GM19438 (cell line): ENCODE data around the gene CLDN22.
A peak's percentile ranks its signal among the peaks of the same experiment; 100 is the strongest.

ENCODE experiments used
- ATAC-seq: cut with Tn5 transposase; IDR thresholded peaks from one replicate; pipeline ENCODE4 v1.9.1; 2021; ENCODE audit warnings: low read depth; ENCODE audit not compliant: unreplicated experiment

The CLDN22 gene

GRCh38 chr4:183323295-183323694, 3.2 kb upstream of the CLDN22 start:
- ATAC-seq: no peak

GRCh38 chr4:183322326-183322725, 2.2 kb upstream of the CLDN22 start, which contains the start of gene CLDN24:
Gene CLDN24 (minus strand): TSS chr4:183322426. CDS start chr4:183322426, 0 bp downstream.
- ATAC-seq: no peak

- ATAC-seq: no peak
Observed at GRCh38 chr4:183321516-183321915, 1.4 kb upstream of the CLDN22 start.

GRCh38 chr4:183321079-183321478, 1.0 kb upstream of the CLDN22 start:
- no peak for ATAC-seq

- ATAC-seq: no peak
Observed at GRCh38 chr4:183318656-183319055, 1.4 kb downstream of the CLDN22 start.

GRCh38 chr4:183314806-183315205, 5.3 kb downstream of the CLDN22 start:
- ATAC-seq: no peak

GRCh38 chr4:183314336-183314735, 5.7 kb downstream of the CLDN22 start:
- ATAC-seq: no peak

- ATAC-seq: no peak
Observed at GRCh38 chr4:183312841-183313240, 7.2 kb downstream of the CLDN22 start.

- no peak for ATAC-seq
Observed at GRCh38 chr4:183306811-183307210, 13.3 kb downstream of the CLDN22 start.

- peak; percentile 40 for ATAC-seq
Observed at GRCh38 chr4:183304538-183304937, 15.5 kb downstream of the CLDN22 start.

GRCh38 chr4:183304067-183304466, 16.0 kb downstream of the CLDN22 start:
- ATAC-seq: peak; percentile 83

- ATAC-seq: no peak
Observed at GRCh38 chr4:183303301-183303700, 16.8 kb downstream of the CLDN22 start.

GRCh38 chr4:183300655-183301054, 19.4 kb downstream of the CLDN22 start:
- no peak for ATAC-seq

- no peak for ATAC-seq
Observed at GRCh38 chr4:183300070-183300469, 20.0 kb downstream of the CLDN22 start.

GRCh38 chr4:183299464-183299863, 20.6 kb downstream of the CLDN22 start:
- no peak for ATAC-seq

- ATAC-seq: no peak
Observed at GRCh38 chr4:183297675-183298074, 22.4 kb downstream of the CLDN22 start.

GRCh38 chr4:183295711-183296110, 24.4 kb downstream of the CLDN22 start:
- no peak for ATAC-seq

GRCh38 chr4:183291070-183291469, 29.0 kb downstream of the CLDN22 start:
- no peak for ATAC-seq

- ATAC-seq: no peak
Observed at GRCh38 chr4:183289688-183290087, 30.4 kb downstream of the CLDN22 start.

- ATAC-seq: no peak
Observed at GRCh38 chr4:183288955-183289354, 31.1 kb downstream of the CLDN22 start.

- ATAC-seq: peak; percentile 85
Observed at GRCh38 chr4:183287677-183288076, 32.4 kb downstream of the CLDN22 start.

- peak; percentile 82 for ATAC-seq
Observed at GRCh38 chr4:183287309-183287659, 32.8 kb downstream of the CLDN22 start.

GRCh38 chr4:183286590-183287308, 33.3 kb downstream of the CLDN22 start:
- peak; percentile 23 for ATAC-seq
